T47D (cell line): ENCODE results near the gene VIL1.
A peak's percentile ranks its signal among the peaks of the same experiment; 100 is the strongest.

Source experiments
- DNase-seq, 2 experiments: peaks; one replicate each; pipeline versions ENCODE4 v3.0.0 to v3.0.0-alpha.2; 2011 to 2012; ENCODE audit warnings: low read depth in 1 of 2, low spot score in 1 of 2
- JUND ChIP-seq: IDR thresholded peaks from 2 replicates; pipeline ENCODE4 v1.6.1; 2012; ENCODE audit warnings: low read depth
- in situ Hi-C: cut with HindIII; loops from 2 replicates; pipeline ENCODE4 v1.10.0; 2016; ENCODE audit warnings: low sequenced_read_pairs, low pct_unique_long_range_greater_than_20kb

VIL1 gene

DNA sequence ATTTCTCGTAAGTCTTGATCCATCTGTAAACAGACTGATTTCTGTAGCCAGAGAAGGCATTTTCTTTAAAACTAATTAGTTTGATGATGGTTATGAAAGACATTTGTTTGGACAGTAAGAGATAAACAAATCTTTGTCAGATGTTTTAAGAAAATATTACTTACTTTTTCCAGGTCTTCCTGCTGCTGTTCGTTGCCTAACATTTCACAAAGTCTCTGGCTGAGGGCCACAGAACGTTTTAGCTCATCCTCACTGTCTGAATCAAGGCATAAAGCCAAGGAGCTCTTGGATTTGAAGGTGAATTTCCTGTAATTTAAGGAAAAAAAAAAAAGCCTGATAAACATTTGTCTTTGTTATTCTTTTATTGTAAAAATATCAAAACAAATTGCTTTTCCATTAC, 57.8 kb downstream of the VIL1 start:
- in situ Hi-C loops = no loop called here
- no peak for DNase-seq
- no peak for TF ChIP-seq JUND

DNA sequence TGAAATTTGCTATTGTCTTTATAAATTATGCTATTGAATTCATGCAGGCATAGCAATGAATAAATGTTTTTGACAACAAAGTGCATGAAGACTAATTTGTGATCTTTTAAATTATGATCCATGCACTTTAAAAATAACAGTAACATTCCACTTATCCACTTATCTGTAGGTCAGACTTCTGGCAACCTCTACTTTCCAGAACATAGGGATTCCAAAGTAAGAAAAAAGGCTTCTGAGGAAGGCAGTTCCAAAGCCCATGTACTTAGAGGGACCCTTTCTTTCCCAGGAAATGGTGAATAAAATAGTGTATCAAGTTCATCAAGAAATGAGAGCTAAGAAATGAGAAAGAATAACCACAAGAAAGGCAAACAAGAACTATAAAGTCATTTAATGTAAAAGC, 58.3 kb downstream of the VIL1 start:
- in situ Hi-C loops = no loop called here

DNA sequence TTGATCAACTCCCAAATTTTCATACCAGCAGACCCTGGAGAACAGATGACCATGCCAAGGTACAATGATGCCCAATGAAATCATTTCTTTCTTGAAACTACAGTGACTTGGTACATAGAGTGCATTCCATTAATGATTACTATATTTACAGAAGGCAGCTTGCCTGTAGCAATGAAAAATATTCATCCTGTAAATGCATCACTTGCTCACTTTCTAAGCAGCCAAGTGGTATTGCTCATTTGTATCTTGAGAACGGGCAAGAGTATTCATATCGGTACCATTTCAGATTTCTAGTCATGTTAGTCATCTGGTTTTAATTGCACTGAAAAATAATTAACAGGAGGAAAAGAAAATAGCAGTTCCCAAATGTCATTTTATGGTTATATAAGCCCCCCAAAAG, 59.6 kb downstream of the VIL1 start:
- no peak for DNase-seq
- in situ Hi-C loops = no loop called here
- TF ChIP-seq JUND = no peak

More for the DNA sequence above, 58.3 kb downstream of the VIL1 start:
- no peak for DNase-seq
- no peak for TF ChIP-seq JUND

GRCh38 chr2:218479595-218479994, 60.7 kb downstream of the VIL1 start:
- in situ Hi-C loops = no loop called here
- DNase-seq = no peak
- no peak for TF ChIP-seq JUND

GRCh38 chr2:218482651-218483050, 63.7 kb downstream of the VIL1 start:
- in situ Hi-C loops = no loop called here
- DNase-seq = no peak
- no peak for TF ChIP-seq JUND

GRCh38 chr2:218485986-218486667, 67.2 kb downstream of the VIL1 start:
- DNase-seq = no peak
- in situ Hi-C loops = no loop called here
- TF ChIP-seq JUND = no peak

DNA sequence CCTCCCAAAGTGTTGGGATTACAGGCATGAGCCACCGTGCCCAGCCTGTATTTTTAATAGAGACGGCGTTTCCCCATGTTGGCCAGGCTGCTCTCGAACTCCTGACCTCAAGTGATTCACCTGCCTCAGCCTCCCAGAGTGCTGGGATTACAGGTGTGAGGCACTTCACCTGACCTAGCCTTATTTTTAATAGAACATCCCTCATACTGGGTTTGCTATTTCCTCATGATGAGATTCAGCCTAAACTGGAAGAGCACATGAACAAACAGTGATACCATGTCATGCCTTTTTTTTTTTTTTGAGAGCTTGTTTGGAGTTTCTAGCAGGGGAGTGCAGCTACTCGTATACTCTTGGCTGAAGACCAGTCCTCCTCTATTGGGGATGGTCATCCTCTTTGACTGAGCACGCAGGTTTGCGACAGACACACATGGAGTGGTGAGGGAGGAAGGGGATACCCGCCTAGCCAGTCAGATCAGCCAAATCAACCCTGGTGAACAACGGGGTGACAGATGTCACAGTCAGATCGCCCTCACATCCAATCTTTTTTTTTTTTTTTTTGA, 81.7 kb downstream of the VIL1 start:
- DNase-seq = no peak
- in situ Hi-C loops = no loop called here
- TF ChIP-seq JUND = no peak

DNA sequence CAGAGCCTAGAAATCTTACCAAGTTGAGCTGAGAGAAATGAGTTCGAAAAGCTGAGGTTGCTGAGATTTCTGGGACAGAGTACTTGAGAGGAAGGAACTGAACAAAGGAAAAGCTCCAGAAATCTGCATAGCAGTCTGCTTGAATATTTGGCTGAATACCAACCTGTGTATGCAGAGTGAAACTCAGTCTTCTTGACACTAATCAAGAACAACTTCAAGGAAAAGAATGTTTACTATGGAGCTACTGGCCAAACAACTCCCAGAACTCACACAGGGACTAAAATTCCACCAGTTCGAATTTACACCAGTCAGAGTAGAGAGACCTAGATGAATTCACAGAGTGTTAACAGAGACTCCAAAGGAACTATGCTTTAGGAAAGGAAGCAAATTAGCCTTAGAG, 82.7 kb downstream of the VIL1 start:
- no peak for TF ChIP-seq JUND
- in situ Hi-C loops = no loop called here
- DNase-seq = peak in 1 of 2 experiments; percentile 44
